Caki2 (cell line): Measurements from ENCODE around the gene PDLIM7. TPM values are rescaled to one million over a fixed set of nuclear protein-coding genes. Genes with fewer than 3 reads are reported as not detected.
A peak's percentile ranks its signal among the peaks of the same experiment; 100 is the strongest.

Experiments used
- DNase-seq: peaks from one replicate; pipeline ENCODE4 v3.0.0-alpha.2; 2015; ENCODE audit warnings: low read depth
- in situ Hi-C: cut with HindIII; loops from 2 replicates; pipeline ENCODE4 v1.10.0; 2016; ENCODE audit warnings: low sequenced_read_pairs, low pct_unique_long_range_greater_than_20kb, mixed read lengths
- total RNA-seq: library from RNA; depleted of rRNA; stranded (reverse); fragments of >200 nt; shearing (Covaris generic); gene quantifications from 2 replicates; pipeline ENCODE4 v1.2.3, GENCODE V29; 2014; ENCODE audit warnings: low replicate concordance; rRNA removed

The PDLIM7 gene
- total RNA-seq, 1 experiment from 2014 or later = 198 TPM

DNA sequence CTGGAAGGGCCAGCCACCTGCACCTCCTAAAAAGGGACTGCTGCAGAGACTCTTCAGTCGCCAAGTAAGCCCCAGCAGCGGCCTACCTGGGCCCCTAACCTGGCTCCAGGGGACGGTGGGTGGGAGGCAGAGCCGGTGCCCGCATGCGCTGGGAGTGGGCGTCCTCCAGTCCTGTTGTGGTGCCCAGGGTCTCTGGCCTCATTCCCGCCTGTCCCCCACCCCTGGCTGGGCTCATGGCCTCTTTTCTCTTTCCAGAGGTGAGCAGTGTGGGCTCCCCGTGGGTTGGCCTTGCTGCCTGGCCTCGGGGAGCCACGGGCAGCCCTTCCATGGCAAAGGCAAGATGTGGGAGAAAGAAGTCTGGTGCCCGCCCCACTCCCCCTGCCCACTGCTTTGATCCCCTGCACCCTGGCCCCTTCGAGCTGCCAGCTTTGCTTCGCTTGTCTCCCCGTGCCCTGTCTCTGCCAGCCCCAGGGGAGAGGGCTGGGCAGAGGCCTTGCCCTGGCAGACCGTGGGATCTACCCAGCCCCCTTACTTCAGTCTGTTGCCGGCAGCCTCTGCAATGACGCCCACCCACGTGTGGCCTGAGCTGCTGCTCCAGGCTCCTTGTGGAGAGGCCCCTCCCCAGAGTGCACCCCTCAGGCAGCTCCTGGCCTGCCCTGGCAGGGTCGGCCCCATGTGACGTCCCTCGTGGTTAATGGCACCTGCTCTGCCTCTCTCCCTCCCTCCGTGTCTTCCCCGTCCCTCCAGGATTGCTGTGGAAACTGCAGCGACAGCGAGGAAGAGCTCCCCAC is 56.2 kb downstream of the PDLIM7 start:
- DNase-seq = no peak
- in situ Hi-C loops = no loop called here

DNA sequence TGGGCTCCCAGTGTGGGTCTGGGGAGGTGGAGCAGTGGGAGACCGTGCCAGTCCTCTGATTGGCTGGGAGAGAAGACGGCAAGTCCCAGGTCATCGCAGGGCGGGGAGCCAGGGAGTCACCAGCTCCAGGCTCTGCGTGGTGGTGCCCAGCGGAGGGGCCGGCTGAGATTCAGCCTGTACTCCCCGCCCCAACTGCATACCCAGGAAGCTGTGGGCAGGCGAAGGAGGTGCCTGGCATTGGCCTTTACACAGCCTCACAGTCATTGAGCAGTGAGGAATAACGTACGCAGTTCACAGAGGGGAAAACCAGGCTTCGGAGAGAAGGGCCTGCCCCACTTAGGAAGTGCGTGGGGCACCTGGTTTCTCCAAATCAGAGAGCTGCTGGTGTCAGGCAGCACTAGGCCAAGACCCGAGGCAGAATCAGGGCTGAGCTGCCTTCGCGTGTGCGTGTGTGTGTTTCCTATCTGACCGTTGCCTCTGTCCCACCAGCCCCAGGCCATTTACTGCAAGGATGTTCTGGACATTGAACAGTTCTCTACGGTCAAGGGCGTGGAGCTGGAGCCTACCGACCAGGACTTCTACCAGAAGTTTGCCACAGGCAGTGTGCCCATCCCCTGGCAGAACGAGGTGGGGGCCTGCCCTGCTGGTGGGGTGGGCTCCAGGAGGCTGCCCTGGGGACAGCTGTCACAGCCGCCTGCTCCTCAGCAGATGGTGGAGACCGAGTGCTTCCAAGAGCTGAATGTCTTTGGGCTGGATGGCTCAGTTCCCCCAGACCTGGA is 57.0 kb downstream of the PDLIM7 start:
- no peak for DNase-seq
- in situ Hi-C loops = no loop called here

DNA sequence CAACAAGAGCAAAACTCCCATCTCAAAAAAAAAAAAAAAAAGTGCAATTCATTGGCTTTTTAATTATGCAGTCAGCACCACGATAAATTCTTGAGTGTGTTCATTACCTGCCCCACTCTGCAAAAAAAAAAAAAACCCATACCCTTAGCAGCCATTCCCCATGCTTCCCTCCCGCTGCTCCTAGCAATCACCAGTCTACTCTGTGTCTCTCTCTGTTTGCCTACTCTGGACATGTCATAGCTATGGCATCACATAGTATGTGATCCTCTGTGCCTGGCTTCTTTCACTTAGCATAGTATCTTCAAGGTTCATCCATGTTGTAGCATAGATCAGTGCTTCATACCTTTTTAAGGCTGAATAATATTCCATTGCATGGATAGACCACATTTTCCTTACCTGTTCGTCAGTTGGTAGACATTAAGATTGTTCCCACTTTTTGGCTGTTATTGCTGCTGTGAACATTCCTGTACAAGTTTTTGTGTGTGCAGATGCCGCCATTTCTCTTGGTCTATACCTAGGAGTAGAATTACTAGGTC is 57.8 kb downstream of the PDLIM7 start:
- in situ Hi-C loops = no loop called here
- no peak for DNase-seq

DNA sequence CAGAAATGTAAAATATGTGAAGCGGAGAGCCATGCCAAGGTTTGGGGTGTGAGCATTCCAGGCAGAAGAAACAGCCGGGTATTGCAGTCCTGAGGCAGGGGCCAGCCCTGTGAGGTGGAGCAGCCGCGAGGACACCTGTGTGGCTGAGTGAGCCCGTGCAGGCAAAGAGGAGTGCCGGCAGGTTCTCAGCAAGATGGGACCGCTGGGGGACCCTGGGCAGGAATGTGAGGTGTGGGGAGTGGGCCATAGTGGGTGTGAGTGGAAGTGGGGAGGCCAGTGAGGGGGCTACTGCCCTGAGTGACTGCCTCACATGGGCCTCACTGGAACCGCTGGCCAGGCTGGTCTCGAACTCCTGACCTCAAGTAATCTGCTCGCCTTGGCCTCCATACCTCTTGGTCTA is 58.9 kb downstream of the PDLIM7 start:
- no peak for DNase-seq
- in situ Hi-C loops = no loop called here

DNA sequence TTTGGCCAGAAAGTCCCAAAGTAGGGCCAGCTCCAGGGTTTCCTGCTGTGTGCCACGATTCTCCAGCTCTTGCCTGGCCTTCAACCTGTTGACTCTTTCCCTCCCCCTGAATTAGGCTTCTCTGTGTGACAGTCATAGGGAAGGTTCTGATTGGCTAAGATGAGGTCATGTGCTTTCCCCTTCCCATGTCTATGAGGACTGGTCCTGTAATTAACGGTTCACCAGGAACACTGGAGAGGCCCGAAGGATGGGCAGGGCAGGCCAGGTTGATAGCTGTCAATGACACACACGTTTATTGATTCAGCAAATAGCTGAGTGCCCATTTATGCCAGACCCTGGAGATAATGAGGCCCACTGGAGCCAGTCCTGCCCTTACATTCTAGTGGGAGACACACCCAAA is 59.8 kb downstream of the PDLIM7 start:
- in situ Hi-C loops = no loop called here
- peak; percentile 38 for DNase-seq

DNA sequence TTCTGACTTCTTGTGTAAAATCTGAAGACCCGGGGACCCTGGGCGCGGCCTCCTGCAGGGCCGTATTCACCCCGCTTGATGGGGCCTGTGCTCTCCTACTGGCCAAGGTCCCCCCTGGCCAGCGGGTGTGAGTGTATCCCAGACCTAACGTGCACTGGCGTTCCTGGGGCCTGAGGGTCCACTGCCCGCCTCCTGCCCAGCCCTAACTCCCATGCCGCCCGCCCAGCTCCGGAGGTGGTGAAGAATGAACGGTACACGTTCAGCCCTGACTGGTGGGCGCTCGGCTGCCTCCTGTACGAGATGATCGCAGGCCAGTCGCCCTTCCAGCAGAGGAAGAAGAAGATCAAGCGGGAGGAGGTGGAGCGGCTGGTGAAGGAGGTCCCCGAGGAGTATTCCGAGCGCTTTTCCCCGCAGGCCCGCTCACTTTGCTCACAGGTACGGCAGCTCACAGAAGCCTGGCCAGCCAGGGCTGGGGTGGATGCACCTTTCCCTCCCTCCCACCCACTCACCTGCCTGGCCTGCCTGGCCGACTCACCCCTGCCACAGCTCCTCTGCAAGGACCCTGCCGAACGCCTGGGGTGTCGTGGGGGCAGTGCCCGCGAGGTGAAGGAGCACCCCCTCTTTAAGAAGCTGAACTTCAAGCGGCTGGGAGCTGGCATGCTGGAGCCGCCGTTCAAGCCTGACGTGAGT is 61.4 kb downstream of the PDLIM7 start:
- no peak for DNase-seq
- in situ Hi-C loops = no loop called here

DNA sequence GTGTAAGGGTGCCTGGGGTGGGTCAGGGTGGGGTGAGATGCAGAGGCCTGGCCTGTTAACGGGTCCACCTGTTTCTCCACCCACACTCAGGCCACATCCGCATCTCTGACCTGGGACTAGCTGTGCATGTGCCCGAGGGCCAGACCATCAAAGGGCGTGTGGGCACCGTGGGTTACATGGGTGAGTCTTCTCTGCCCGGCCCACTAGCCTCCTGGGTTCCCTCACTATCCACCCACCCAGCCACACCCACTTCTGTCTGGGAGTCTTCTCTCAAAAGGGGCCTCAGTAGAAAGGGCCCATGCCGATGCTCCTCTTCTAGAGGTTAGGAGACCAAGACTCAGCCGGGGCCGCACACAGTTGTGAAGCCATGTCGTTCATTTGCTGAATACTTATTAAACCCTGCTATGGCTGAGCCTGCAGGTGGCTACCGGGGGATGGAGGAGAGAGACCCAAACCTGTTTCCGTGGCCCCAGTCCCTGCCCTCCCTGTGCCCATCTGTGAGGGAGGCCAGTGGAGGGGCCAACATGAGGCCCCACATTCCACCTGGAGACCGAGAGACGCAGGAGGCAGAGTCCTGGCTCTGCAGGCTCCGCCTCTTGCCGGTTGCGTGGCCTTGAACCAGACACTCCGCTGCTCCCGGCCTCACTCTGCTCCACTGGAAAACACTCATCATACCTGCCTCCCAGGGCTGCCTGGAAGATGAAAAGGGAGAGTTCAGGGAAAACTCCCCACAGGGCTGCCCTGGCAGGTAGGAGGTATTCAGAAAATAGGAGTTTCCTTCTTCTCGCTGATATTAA is 62.3 kb downstream of the PDLIM7 start:
- no peak for DNase-seq
- in situ Hi-C loops = no loop called here

DNA sequence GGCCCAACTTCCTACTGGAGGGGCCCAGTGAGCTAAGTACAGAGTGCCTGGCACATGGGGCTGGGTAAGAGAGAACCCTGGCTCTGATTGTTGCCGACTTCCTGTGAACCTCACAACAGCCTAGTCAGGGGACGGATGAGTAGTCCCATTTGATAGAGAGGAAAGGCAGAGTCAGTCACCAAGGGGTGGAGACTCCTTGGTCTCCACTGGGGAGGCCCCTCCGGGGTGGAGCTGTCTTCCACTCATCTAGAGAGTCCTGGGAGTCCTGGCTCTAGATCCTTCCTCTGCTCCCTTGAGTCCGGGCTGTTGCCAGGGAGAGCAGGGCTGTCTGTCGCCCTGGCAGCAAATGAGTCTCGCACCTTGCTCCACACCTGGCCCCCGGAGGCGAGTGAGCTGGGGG is 63.0 kb downstream of the PDLIM7 start:
- DNase-seq = no peak
- in situ Hi-C loops = no loop called here

DNA sequence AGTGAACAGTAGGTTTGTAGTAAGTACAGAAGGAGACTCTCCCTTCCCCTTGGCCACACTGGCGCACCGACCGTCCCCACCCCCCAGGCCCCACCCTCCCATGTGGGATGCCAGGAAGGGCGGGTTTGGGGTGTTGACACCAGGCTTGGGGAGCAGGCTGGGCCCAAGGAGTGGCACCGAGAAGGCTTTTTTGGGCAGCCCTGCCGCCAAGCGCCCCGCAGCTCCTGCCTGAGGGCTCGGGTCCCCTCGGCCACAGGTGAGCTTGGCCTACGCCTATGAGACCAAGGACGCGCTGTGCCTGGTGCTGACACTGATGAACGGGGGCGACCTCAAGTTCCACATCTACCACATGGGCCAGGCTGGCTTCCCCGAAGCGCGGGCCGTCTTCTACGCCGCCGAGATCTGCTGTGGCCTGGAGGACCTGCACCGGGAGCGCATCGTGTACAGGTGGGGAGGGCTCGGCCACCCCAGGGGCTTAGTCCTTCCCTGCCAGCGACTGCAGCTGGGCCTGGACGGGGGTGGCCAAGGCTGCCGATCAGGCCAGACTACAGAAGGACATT is 63.7 kb downstream of the PDLIM7 start:
- DNase-seq = no peak
- in situ Hi-C loops = no loop called here

Other genes starting within 250 kb of the PDLIM7 start
- 53.9 and 65.9 TPM in 2 replicates for gene RAB24, start 193.9 kb downstream of the PDLIM7 start, total RNA-seq
- 459 and 533 TPM in 2 replicates for gene PRELID1, start 193.8 kb downstream of the PDLIM7 start, total RNA-seq
- 69.8 and 72.2 TPM in 2 replicates for gene MXD3, start 185.7 kb downstream of the PDLIM7 start, total RNA-seq
- gene LMAN2, start 145.9 kb downstream of the PDLIM7 start, total RNA-seq = 602 and 647 TPM in 2 replicates
- 97.6 and 107 TPM in 2 replicates for gene RGS14, start 139.7 kb downstream of the PDLIM7 start, total RNA-seq
- gene SLC34A1, start 113.2 kb downstream of the PDLIM7 start, total RNA-seq = 0.64 and 1.5 TPM in 2 replicates
- gene PFN3, start 96.9 kb downstream of the PDLIM7 start, total RNA-seq = not detected in 2 replicates
- gene F12, start 88.0 kb downstream of the PDLIM7 start, total RNA-seq = 39.4 and 58.6 TPM in 2 replicates
- 60.9 and 65.2 TPM in 2 replicates for gene GRK6, start 70.9 kb downstream of the PDLIM7 start, total RNA-seq
- 49.8 and 50.5 TPM in 2 replicates for gene PRR7, start 50.8 kb downstream of the PDLIM7 start, total RNA-seq
- 148 and 175 TPM in 2 replicates for gene DBN1, start 24.0 kb downstream of the PDLIM7 start, total RNA-seq
- 0.57 and 0.72 TPM in 2 replicates for gene DOK3, start 12.2 kb upstream of the PDLIM7 start, total RNA-seq
- gene DDX41, start 19.4 kb upstream of the PDLIM7 start, total RNA-seq = 145 and 172 TPM in 2 replicates
- gene FAM193B, start 57.0 kb upstream of the PDLIM7 start, total RNA-seq = 29.2 and 33.6 TPM in 2 replicates
- gene TMED9, start 94.6 kb upstream of the PDLIM7 start, total RNA-seq = 291 and 366 TPM in 2 replicates
- 90.2 and 101 TPM in 2 replicates for gene B4GALT7, start 102.5 kb upstream of the PDLIM7 start, total RNA-seq